Measurements from ENCODE around the gene SERTAD4.

SERTAD4 gene

DNA sequence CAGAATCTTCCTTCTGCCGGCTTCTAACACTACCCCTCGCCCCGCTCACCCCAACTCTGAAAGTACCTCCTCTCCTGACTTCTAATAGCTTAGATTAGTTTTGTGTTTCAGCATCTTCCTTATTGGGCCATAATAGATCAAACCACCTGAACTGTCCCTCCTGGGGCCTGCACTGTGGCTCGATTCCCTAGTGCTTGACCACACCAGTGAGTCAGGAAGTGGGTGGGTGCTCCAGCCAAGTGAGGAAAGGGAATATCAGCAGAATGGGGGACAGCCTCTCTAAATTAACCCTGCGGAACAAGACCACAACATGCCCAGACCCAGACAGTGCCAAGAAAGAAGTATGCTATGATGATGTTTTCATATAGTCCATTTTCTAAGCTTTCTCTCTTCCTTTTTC is 8.5 kb downstream of the SERTAD4 start:
- Mint-ChIP-seq H3K4me1 (peaks cover 8% of the 10 kb centered on the region), H3K27ac (no peak overlapping the region), H3K9me3 (no peaks in the 10 kb centered on the region), H3K4me3 (no peak overlapping the region), H3K27me3 (peaks cover 77% of the 10 kb centered on the region)
- ATAC-seq = no peak
- no peak for DNase-seq

DNA sequence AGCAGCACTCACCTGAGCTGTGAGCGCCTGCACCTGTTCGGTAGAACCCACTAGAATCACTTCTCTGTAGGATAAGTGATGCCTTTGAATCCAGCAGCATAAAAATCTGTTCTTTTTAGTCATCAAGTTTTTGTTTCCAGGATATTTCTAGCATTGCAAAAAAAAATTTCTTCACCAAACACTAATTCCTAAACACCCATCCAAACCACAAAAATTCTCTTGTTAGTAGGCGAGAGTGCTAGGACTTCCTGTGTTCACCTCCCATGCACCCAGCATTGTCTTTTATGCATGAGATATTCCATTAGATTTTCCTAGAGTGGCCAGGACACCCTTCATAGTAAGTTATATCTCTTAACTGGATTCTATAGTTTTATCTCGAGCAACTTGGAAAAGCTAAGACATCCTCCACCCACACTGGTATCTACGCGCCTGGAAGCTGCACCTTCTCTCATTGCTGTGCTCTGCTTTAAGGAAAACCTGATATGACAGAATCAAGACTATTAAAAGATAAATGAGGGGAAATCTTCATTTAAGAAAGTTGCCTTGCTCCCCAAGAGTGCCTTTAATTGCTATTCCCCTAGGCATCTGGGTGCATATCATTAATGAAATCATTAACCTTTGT is 12.3 kb downstream of the SERTAD4 start:
- peaks cover 21% of the 10 kb centered on the region for H3K4me1 Mint-ChIP-seq
- no peak overlapping the region for H3K4me3 Mint-ChIP-seq
- no peaks in the 10 kb centered on the region for H3K9me3 Mint-ChIP-seq
- DNase-seq (no peak), ATAC-seq (no peak)
- no peak overlapping the region for H3K27ac Mint-ChIP-seq
- H3K27me3 Mint-ChIP-seq = peaks cover 83% of the 10 kb centered on the region

DNA sequence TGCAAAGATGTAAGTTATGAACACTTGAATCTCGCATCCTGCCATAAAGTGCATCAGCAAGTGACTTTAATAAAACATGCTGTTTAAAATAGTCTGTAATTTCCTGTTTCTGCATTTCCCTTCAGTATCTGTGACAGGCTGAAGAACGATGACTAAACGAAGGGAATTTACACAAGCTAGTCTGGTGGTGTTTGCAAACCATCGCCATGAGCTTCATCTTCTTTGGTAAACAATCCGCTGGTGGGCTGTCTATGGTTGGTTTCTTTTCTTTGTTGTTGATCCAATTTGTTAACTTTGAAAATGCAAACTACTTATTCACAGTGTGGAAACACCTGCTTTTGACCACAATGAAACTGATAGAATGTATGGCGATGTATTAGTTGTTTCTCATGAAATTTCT is 13.9 kb downstream of the SERTAD4 start:
- peak; percentile 77 for ATAC-seq
- Mint-ChIP-seq H3K27me3 (peaks cover 83% of the 10 kb centered on the region), H3K27ac (no peak overlapping the region), H3K4me1 (peaks cover 33% of the 10 kb centered on the region), H3K4me3 (peak overlapping the region; percentile 21 to 44), H3K9me3 (no peaks in the 10 kb centered on the region)
- peak in 1 of 2 donors; percentile 37 for DNase-seq

DNA sequence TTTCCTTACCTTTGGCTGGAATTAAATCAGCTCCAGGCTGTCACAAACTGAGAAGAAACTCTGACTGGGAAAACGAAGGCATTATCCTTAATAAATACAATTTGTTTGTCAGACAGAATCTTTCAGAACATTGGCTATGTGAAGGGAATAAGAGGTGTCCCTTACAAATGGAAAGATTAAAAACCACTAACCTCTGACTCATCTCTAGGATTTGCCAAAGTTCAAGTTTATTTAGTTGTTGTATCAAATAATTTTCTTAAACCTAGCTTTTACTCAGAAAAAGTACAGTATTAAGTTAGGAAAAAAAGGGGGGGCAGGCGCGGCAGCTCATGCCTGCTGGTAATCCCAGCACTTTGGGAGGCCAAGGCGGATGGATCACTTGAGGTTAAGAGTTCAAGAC is 15.7 kb downstream of the SERTAD4 start:
- H3K27ac Mint-ChIP-seq = no peak overlapping the region
- no peaks in the 10 kb centered on the region for H3K9me3 Mint-ChIP-seq
- ATAC-seq (no peak), DNase-seq (no peak)
- H3K4me3 Mint-ChIP-seq = no peak overlapping the region
- peaks cover 43% of the 10 kb centered on the region for H3K4me1 Mint-ChIP-seq
- peaks cover 82% of the 10 kb centered on the region for H3K27me3 Mint-ChIP-seq

DNA sequence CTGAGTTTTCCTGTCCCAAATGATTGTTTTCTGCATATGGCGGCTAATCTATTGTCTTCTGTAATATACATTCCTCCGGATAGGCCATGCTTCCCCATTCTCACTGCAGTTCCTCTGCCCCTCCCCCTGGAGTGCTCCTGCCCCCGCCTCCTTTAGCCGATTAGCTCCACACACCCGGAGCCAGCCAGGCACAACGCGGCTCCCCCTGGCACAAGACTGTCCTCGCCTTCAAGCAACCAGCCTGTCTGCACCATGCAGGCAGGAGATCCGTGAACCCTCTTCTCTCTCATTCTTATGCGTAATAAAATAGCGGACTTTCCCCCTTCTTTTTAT is 18.0 kb downstream of the SERTAD4 start:
- peaks cover 93% of the 10 kb centered on the region for H3K27me3 Mint-ChIP-seq

DNA sequence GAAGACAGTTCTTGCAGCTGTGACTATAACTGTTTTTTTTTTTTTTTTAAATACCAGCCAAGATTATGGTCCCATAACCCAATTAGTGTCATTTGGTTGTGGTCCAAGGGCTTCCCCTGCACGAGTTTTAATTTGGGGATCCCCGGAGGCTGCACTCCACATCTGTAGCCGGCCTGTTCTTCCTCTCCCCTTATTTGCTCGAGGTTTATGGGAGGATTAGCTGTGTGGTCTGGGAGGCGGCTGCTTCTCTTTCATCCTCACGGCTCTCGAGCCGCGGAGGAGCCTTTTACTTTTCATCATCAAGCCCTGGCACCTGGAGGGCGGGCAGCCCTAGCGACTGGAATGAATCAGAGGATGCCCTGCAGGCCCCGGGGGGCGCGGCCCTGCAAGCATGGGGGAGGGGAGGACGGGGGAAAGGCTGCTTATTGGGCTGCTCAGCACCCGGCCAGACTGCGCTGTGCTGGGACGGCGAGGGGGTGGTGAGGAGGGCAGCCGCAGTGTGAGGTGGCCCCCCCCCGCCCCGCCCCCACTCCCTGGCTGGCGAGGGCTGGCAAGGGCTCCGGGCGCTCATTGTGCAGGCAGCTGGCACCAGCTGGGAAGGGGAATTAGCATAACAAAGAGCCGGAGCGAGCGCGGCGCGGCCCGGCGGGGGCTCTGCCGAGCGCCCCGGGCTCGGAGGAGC is 18.5 kb downstream of the SERTAD4 start:
- H3K4me3 Mint-ChIP-seq = peak overlapping the region; percentile 74 to 82
- DNase-seq (peak; percentile 50 to 71), ATAC-seq (peak; percentile 74)
- H3K9me3 Mint-ChIP-seq = no peaks in the 10 kb centered on the region
- H3K4me1 Mint-ChIP-seq = peaks cover 35% of the 10 kb centered on the region
- H3K27me3 Mint-ChIP-seq = peaks cover 93% of the 10 kb centered on the region
- no peak overlapping the region for H3K27ac Mint-ChIP-seq

More for the DNA sequence above, 18.0 kb downstream of the SERTAD4 start:
- Mint-ChIP-seq H3K27ac (no peak overlapping the region), H3K9me3 (no peaks in the 10 kb centered on the region), H3K4me1 (peaks cover 40% of the 10 kb centered on the region), H3K4me3 (peak overlapping the region; percentile 74 to 80)
- ATAC-seq = peak; percentile 53
- no peak for DNase-seq

DNA sequence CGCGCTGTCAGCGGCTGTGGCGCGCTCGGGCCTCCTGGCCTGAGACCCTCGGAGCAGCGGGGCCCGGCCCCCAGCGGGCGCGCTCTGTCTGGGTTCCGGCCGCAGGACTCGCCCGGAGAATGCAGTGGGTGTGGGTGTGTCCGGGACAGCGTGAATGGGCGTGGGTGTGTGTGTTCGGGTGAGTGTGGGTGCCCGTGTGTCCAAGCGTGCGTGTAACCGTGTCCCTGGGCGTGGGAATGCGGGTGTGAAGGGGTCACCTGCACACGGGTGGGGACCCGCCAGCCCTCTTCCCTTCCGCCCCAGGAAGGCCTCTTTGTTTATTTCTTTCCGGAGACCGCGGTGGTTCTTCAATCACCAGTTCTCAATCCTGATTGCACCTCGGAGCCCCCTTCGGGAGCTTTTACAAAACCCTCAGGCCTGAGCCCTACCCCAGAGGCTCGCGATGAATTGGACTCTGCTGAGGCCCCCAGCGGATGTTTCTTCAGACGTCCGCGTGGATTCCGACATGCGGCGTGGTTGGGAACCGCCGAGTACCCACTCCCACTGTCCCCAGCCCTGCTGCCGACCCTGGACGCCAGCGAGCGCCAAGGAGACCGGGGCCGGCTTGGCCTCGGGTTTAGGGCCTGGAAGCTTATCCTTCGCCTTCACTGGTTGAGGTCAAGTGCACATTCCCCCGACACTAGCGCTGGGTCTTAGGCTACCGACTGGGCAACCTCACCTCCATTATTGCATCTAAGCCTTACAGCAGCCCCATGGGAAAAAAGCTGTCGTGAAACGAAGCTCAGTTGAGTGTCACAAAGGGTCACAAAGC is 19.3 kb downstream of the SERTAD4 start:
- DNase-seq (no peak), ATAC-seq (peak; percentile 18)
- Mint-ChIP-seq H3K27me3 (peaks cover 88% of the 10 kb centered on the region), H3K4me1 (peaks cover 27% of the 10 kb centered on the region), H3K4me3 (peak overlapping the region; percentile 74 to 82), H3K9me3 (no peaks in the 10 kb centered on the region), H3K27ac (peak overlapping the region in 1 of 2 donors; percentile 42)

DNA sequence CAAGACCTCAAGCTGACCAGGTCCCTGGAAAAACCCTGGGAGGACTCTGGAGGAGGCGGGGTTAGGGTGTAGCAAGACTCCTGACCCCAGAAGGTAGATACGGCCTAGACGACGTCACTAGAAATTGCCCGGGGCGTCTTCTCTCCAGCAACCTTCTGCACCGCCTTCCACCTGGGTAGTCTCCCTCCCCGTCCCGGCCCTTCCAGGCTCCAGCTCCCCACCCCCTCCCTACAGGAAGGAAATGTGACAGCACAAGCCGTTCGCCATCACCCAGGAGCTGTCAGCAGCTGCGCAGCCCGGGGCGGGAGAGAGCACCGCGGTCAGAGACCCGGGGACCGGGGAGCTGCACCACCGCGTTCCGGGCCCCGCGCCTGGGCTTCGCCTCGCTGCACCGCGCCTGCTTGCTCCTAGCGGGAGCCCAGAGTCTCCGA is 20.0 kb downstream of the SERTAD4 start:
- peaks cover 80% of the 10 kb centered on the region for H3K27me3 Mint-ChIP-seq
- H3K4me3 Mint-ChIP-seq = peak overlapping the region in 1 of 2 donors; percentile 41
- ATAC-seq = no peak
- no peaks in the 10 kb centered on the region for H3K9me3 Mint-ChIP-seq
- H3K27ac Mint-ChIP-seq = no peak overlapping the region
- H3K4me1 Mint-ChIP-seq = peaks cover 23% of the 10 kb centered on the region
- DNase-seq = no peak

DNA sequence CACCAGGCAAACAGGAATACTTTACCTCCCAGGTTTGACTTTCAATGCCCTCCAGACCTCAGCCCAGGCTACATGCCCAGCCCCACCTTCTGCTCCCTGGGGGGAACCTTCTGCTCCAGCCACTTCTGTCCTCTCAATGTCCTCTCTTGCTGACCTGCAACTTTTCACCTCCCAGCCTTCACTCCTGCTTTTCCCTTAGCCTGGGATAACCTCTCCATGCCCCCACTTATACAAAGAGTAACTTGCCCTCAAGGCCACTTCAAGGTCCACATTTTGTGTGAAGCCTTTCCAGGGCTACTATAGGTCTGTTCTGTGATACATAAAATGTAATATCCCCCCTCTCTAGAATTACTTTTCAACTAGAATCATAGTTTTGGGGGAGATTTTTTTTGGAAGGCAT is 21.7 kb downstream of the SERTAD4 start:
- no peak for ATAC-seq
- Mint-ChIP-seq H3K4me3 (no peak overlapping the region), H3K27me3 (peaks cover 70% of the 10 kb centered on the region), H3K9me3 (no peaks in the 10 kb centered on the region), H3K4me1 (peaks cover 23% of the 10 kb centered on the region), H3K27ac (no peak overlapping the region)
- DNase-seq = no peak

DNA sequence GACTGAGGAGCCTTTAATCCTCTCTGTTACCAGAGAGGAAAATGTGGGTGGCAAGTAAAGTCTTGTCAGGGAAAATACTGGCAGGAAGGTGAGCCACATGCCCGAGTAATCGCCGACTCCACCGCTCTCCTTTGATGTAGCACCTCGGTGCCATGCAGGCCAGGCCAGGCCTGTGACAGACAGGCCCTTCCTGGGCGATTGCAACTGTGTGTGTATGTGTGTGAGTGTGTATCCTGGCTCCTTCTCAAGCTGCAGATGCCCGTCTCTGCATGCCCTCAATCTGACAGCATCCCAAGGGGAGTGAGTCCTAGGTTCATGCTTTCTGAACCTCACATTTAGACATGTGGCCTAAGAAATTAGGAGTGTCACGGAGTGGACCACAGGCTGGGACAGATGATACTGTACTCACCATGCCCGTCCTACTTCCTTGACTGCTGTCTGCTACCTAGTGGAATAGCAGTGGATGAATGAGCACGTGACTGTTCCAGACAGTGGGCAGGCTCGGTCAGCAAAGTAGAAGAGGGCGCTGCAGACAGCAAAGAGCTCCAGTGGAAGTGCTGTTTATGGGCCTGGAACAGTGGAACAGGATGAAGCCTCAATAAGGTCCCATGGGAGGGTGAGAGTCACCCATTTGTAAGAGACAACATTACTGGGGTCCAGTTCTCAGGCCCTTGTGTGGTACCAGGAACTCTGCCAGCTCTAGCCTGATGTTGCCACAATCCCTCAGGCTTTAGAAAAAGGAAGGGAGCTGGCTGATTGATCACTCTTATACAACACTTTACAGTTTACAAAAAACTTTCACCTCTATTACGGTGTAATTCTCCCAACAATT is 25.3 kb downstream of the SERTAD4 start:
- H3K27me3 Mint-ChIP-seq = peaks cover 42% of the 10 kb centered on the region
- DNase-seq = no peak
- H3K9me3 Mint-ChIP-seq = no peaks in the 10 kb centered on the region
- H3K4me3 Mint-ChIP-seq = no peak overlapping the region
- no peak overlapping the region for H3K27ac Mint-ChIP-seq
- H3K4me1 Mint-ChIP-seq = no peaks in the 10 kb centered on the region
- ATAC-seq = no peak

DNA sequence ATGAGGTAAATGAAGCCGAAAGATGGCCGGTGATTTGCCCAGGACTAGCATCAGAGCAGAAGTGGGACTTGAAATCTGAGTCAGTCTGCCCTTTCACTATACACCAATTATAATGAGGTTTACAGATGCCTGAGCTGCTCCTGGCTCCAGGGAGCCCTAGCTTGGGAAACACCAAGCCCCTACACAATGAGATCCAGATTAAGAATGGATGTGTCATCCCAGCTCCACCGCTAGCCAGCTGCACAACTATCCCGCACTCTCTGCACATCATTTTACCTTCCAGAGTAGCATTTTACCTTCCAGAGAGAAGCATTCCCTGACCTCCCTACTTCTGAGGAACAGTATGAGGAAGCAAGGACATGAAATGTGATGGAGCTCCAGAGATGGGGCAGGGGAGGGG is 27.0 kb downstream of the SERTAD4 start:
- no peak for ATAC-seq
- H3K27me3 Mint-ChIP-seq = peaks cover 25% of the 10 kb centered on the region
- H3K27ac Mint-ChIP-seq = no peak overlapping the region
- H3K4me1 Mint-ChIP-seq = no peaks in the 10 kb centered on the region
- no peak overlapping the region for H3K4me3 Mint-ChIP-seq
- DNase-seq = no peak
- no peaks in the 10 kb centered on the region for H3K9me3 Mint-ChIP-seq

DNA sequence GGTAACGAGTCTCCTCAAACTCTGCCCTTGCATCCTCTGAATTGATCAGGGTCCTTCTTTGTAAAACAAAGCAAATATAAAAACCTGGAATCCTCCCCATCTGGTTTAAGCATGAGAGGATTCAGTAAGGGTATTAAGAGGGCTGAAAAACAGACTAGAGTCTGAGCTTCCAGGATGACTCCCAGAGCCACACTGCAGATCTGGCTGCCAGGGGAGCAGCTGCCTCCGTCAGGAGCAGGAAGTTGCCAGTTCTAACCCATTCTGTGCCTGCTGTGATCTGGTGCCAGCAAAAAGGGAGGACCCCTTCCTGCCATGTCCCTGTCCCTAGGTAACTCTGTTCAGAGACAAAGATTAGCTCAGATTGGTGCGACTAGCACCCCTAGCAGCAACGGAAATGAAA is 27.5 kb downstream of the SERTAD4 start:
- DNase-seq (no peak), ATAC-seq (no peak)
- H3K27me3 Mint-ChIP-seq = peaks cover 20% of the 10 kb centered on the region
- no peaks in the 10 kb centered on the region for H3K9me3 Mint-ChIP-seq
- no peak overlapping the region for H3K4me3 Mint-ChIP-seq
- H3K27ac Mint-ChIP-seq = no peak overlapping the region
- H3K4me1 Mint-ChIP-seq = no peaks in the 10 kb centered on the region

DNA sequence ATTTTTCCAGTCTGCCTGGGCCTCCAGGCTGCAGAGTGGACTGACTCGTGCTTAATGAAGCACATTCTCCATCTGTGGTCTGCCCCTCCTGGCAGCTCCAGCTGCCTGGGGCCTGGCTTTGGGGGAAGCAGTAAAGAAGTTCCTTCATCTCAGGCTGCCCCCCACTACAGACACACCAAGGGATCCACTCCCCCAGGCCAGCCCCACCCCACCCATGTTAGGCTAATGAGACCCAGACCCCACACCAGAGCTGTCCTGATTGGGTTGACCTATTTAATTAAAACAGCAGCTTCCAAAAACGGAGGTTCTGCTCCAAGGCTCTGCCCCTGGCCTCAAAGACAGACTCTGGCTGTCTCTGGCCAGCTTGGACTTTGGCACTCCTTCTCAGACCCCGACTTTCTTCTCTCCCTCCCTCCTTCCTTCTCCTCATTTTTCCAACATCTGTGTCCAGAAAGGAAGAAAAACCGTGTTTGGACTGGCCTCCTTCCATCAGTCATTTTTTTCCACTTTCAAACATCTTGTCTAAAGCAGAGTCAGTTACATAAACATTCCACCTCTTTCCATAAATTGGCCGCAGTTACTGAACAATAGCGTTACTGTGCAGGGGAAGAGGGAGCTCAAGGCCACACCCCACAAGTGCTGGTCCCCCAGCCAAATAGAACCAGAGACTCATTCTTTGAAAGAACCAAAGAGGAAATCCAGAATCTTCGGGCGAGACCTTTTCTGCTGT is 29.7 kb downstream of the SERTAD4 start:
- Mint-ChIP-seq H3K27me3 (peaks cover 15% of the 10 kb centered on the region), H3K4me3 (no peak overlapping the region), H3K4me1 (no peaks in the 10 kb centered on the region), H3K27ac (no peak overlapping the region), H3K9me3 (no peaks in the 10 kb centered on the region)
- ATAC-seq (no peak), DNase-seq (no peak)

DNA sequence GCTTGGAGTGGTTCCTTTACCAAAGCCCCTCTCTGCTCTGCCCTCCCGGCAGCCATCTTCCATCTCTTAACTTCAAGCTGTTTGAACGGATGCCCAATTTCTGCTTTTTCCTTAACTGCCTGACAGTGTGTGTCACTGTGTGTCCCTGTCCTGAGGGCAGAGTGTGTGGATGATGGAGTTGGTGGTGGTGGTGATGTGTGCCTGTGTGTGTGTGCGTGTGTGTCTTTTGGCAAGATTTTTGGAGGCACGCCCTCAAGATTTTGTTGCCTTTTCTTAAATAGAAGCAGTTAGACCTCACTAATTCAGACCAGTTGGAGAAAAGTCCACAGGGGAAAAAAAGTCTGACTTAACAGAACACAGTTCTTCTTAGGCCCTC is 30.3 kb downstream of the SERTAD4 start:
- no peaks in the 10 kb centered on the region for H3K9me3 Mint-ChIP-seq
- peaks cover 15% of the 10 kb centered on the region for H3K27me3 Mint-ChIP-seq
- H3K27ac Mint-ChIP-seq = no peak overlapping the region
- no peaks in the 10 kb centered on the region for H3K4me1 Mint-ChIP-seq
- no peak for ATAC-seq
- no peak overlapping the region for H3K4me3 Mint-ChIP-seq
- no peak for DNase-seq

DNA sequence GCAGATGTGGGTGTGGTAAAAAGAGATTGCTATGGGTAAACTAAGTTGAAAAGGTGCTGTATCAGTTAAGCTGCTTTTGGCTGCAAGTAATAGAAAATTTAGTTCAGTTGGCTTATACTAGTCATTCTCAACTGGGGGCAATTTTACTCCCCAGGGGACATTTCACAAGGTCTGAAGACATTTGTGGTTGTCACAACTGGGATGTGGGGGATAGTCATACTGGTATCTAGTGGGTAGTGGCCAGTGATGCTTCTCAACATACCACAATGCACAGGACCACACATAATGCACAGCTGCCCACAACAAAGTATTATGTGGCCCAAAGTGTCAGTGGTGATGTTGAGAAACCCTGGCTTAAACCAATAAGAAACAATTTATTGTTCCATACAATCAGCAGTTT is 31.4 kb downstream of the SERTAD4 start:
- peaks cover 18% of the 10 kb centered on the region for H3K27me3 Mint-ChIP-seq
- H3K9me3 Mint-ChIP-seq = no peaks in the 10 kb centered on the region
- H3K4me3 Mint-ChIP-seq = no peak overlapping the region
- H3K4me1 Mint-ChIP-seq = no peaks in the 10 kb centered on the region
- ATAC-seq (peak; percentile 61), DNase-seq (no peak)
- H3K27ac Mint-ChIP-seq = no peak overlapping the region
